Fibroblast of lung (primary cell): ENCODE measurements around the gene RAB17.

Experiments used
- EZH2 ChIP-seq: IDR thresholded peaks from 2 replicates; pipeline ENCODE4 v1.5.1; 2012; ENCODE audit warnings: low read length, control low read depth, mild to moderate bottlenecking; ENCODE audit errors: missing control alignments
- TF ChIP-seq, protein P1 (sequence below), 2 donors: IDR thresholded peaks in 1 of 2; conservative IDR thresholded peaks in 1 of 2; 1 replicate in 1 of 2; 2 replicates in 1 of 2; pipeline ENCODE4 v1.5.1; 2011 to 2012; ENCODE audit warnings: low read length in 2 of 2, control low read depth in 1 of 2, inconsistent platforms in 1 of 2, low read depth in 1 of 2, mild to moderate bottlenecking in 1 of 2

DNA sequence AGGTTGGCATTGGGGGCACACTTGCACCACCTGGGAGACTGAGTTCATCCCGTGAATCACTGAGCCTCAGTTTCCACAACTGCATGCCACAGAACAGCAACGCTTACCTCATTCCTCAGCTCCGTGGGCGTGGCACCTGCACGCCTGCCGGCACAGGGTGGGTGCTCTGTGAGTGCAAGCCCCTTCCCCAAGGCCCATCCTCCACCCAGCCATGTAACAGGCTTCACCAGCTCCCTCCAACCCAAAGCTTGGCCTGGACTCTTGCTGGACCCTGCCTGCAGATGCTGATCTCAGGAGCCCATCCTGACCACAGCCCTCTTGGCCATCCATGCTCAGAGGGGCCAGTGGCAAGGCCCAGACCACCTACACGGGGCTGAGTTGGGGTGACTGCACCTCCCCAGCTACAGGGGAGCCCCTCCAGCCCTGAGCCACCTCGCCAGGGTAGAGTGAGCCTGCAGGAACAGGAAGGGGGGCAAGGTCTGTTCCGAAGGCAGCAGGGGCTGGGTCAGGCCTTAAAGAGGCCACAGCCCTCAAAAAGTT, 22.3 kb downstream of the RAB17 start:
- TF ChIP-seq, protein P1, sequence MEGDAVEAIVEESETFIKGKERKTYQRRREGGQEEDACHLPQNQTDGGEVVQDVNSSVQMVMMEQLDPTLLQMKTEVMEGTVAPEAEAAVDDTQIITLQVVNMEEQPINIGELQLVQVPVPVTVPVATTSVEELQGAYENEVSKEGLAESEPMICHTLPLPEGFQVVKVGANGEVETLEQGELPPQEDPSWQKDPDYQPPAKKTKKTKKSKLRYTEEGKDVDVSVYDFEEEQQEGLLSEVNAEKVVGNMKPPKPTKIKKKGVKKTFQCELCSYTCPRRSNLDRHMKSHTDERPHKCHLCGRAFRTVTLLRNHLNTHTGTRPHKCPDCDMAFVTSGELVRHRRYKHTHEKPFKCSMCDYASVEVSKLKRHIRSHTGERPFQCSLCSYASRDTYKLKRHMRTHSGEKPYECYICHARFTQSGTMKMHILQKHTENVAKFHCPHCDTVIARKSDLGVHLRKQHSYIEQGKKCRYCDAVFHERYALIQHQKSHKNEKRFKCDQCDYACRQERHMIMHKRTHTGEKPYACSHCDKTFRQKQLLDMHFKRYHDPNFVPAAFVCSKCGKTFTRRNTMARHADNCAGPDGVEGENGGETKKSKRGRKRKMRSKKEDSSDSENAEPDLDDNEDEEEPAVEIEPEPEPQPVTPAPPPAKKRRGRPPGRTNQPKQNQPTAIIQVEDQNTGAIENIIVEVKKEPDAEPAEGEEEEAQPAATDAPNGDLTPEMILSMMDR (conservative IDR thresholded peaks at IDR 0.05 in 1 of 2, IDR thresholded peaks at IDR 0.05 in 1 of 2; ENCODE audit: low read depth in 1 of 2, low read length in 2 of 2) = no peak
- no peak for TF ChIP-seq EZH2
